22Rv1 (cell line): ENCODE results near the gene LSS.

ENCODE experiments used
- CTCF ChIP-seq: fragments of 450-650 bp; IDR thresholded peaks from 2 replicates; pipeline ENCODE4 v1.5.1; 2017; ENCODE audit warnings: mild to moderate bottlenecking
- ZFX ChIP-seq: fragments of 450-650 bp; IDR thresholded peaks from 2 replicates; pipeline ENCODE4 v1.6.1; 2017; ENCODE audit warnings: antibody characterized with exemption, borderline replicate concordance

GRCh38 chr21:46226146-46226545, 2.4 kb downstream of the LSS start:
- TF ChIP-seq CTCF (no peak), ZFX (no peak)
